ENCODE measurements around the gene GAS2L1. TPM values are rescaled to one million over a fixed set of nuclear protein-coding genes. Genes with fewer than 3 reads are reported as not detected.

Gene GAS2L1
- total RNA-seq, 2 donors from 2014 or later, result 19.4 to 28.0 TPM

DNA sequence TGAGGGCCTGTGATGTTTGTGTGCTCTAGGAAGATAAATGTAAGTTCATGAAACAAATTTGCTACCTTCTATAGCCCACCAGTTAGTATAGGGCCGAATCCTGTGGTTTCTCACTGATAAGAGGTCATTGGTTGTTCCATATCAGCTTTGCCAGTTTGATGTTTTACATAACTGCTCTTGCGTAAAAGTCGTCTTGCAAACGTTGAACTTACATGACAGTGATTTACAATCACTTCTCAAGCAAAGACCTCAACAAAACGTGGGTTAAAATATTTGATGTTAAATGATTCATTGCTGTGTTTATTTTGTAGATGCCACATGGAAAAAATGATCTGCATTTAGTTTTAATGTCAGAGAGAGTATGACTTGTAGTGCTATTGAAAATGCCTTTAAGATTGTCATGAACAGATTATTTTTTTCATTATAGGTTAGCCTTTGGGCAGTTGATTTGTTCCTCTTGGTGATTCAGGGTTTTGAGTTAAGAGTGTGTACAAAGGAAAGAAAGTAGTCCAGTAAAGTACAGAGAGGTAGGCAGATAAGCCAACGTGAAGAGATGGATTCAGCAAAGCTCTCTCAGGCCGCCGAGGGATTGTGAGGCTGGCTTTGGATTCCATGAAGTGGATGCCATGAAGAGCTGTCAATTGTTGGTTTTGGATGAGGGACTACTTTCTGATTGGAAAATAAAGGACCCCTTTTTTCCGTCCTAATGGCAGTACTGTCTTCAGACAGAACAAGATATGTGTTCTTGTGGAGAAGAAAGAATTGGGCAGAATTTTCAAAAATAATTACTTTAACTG lies 35.8 kb upstream of the GAS2L1 start:
- Histone ChIP-seq H3K27me3 (no peaks in the 10 kb centered on the region), H3K4me1 (peaks cover 0 to 53% of the 10 kb centered on the region in 2 donors), H3K36me3 (peaks cover 35% of the 10 kb centered on the region), H3K27ac (no peak overlapping the region), H3K9me3 (no peaks in the 10 kb centered on the region), H3K4me3 (peak overlapping the region; percentile 89 to 93)
- TF ChIP-seq, protein P1, sequence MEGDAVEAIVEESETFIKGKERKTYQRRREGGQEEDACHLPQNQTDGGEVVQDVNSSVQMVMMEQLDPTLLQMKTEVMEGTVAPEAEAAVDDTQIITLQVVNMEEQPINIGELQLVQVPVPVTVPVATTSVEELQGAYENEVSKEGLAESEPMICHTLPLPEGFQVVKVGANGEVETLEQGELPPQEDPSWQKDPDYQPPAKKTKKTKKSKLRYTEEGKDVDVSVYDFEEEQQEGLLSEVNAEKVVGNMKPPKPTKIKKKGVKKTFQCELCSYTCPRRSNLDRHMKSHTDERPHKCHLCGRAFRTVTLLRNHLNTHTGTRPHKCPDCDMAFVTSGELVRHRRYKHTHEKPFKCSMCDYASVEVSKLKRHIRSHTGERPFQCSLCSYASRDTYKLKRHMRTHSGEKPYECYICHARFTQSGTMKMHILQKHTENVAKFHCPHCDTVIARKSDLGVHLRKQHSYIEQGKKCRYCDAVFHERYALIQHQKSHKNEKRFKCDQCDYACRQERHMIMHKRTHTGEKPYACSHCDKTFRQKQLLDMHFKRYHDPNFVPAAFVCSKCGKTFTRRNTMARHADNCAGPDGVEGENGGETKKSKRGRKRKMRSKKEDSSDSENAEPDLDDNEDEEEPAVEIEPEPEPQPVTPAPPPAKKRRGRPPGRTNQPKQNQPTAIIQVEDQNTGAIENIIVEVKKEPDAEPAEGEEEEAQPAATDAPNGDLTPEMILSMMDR (IDR thresholded peaks at IDR 0.05), result no peak
- DNase-seq (ENCODE audit: low spot score), result peak; percentile 52

DNA sequence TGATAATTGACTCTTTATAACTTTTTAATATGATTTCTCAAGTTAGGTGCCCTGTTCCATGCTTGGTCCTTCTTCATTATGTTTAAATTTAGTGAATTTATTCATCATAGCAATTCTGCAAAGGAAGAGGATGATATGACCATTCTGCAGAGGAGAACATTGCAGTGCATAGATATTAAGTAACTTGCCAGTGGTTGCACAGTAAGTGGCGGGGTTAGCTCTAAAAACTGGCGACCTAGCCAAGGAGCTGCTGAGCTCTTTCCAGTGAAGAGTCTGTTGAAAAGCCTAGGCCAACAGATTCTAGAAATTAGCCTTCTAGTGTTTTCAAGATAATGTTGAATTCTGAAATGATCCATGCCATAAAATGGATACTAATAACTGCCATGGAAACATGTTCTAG lies 33.8 kb upstream of the GAS2L1 start:
- peaks cover 0 to 36% of the 10 kb centered on the region in 2 donors for H3K4me1 ChIP-seq
- no peak for DNase-seq (ENCODE audit: low spot score)
- no peaks in the 10 kb centered on the region for H3K9me3 ChIP-seq
- TF ChIP-seq, protein P1 (IDR thresholded peaks at IDR 0.05), result no peak
- H3K27ac ChIP-seq, result no peak overlapping the region
- H3K27me3 ChIP-seq, result no peaks in the 10 kb centered on the region
- peaks cover 55% of the 10 kb centered on the region for H3K36me3 ChIP-seq
- no peak overlapping the region for H3K4me3 ChIP-seq

DNA sequence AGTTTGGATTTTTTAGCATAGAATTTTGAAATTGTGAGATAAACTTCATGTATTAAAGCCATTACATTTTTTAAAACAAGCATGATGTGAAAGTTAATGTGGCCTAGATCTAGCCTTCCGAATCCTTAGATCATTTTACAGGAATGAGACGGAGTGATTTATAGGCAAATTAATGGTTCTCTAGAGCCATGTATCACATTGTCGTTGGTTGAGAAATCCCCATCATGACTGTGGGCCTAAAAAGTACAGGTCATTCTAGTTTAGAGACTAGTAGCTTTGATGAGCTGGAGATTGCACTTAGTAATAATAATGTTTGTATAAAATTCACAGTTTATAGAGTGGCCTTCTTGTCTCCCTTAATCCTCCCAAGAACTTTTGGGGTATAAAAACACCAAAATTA lies 31.3 kb upstream of the GAS2L1 start:
- Histone ChIP-seq H3K36me3 (peaks cover 80% of the 10 kb centered on the region), H3K4me1 (peaks cover 0 to 25% of the 10 kb centered on the region in 2 donors), H3K9me3 (no peaks in the 10 kb centered on the region), H3K27me3 (no peaks in the 10 kb centered on the region), H3K4me3 (no peak overlapping the region), H3K27ac (no peak overlapping the region)
- TF ChIP-seq, protein P1 (IDR thresholded peaks at IDR 0.05), result no peak
- no peak for DNase-seq (ENCODE audit: low spot score)

DNA sequence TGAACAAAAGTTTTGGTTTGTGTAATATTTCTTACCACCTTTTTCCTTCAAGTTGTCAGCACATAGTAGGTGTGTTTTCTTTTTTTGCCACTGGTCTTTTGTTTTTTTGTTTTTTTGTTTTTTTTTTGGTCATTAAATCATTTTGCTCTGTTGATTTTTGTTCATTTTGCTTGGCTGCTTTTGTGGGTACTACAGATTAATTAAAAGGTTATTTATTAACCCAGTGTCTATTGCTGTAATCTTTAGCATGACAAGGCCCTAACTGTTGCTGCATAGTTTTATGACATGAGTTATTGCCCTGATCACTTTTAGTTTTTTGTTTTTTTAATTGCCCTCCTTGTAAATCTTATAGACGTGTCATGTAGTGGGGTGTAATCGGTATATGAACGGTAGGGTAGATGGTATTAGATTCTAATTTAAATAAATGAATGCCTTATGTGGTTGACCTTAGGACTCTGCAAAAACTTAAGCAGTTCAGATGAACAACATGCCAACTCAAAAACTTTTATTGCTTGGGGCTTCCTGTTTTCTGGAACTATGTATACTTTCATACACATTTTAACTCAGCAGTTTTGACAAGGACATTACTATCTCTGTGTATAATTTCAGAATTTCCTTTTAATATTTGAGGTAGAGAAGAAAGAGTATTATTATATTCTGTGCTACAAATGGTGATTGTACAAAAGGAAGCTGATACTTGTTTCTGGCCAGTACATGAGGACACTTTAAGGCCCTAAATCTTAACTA lies 30.5 kb upstream of the GAS2L1 start:
- H3K9me3 ChIP-seq, result no peaks in the 10 kb centered on the region
- H3K27me3 ChIP-seq, result no peaks in the 10 kb centered on the region
- peaks cover 0 to 17% of the 10 kb centered on the region in 2 donors for H3K4me1 ChIP-seq
- no peak overlapping the region for H3K27ac ChIP-seq
- H3K36me3 ChIP-seq, result peaks cover 85% of the 10 kb centered on the region
- DNase-seq (ENCODE audit: low spot score), result no peak
- H3K4me3 ChIP-seq, result no peak overlapping the region
- TF ChIP-seq, protein P1 (IDR thresholded peaks at IDR 0.05), result no peak

DNA sequence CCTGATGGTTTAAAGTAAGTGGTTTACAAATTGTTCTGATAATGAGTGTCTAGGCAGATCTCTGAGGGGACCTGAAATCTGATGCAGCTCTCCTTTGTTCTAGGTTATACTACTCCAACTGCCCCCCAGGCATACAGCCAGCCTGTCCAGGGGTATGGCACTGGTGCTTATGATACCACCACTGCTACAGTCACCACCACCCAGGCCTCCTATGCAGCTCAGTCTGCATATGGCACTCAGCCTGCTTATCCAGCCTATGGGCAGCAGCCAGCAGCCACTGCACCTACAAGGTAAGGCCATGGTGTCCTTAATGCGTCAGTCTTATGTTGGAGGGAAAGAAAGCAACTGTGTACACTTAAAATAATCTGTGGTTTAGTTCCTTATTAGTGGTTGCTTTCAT lies 28.5 kb upstream of the GAS2L1 start:
- Histone ChIP-seq H3K4me3 (no peak overlapping the region), H3K27me3 (no peaks in the 10 kb centered on the region), H3K27ac (no peak overlapping the region), H3K4me1 (no peaks in the 10 kb centered on the region), H3K36me3 (peaks cover 97% of the 10 kb centered on the region), H3K9me3 (no peaks in the 10 kb centered on the region)
- DNase-seq (ENCODE audit: low spot score), result no peak
- TF ChIP-seq, protein P1 (IDR thresholded peaks at IDR 0.05), result no peak

All from right atrium auricular region (tissue), 2 donors.